ENCODE measurements around the gene ANKRD18A.

DNA sequence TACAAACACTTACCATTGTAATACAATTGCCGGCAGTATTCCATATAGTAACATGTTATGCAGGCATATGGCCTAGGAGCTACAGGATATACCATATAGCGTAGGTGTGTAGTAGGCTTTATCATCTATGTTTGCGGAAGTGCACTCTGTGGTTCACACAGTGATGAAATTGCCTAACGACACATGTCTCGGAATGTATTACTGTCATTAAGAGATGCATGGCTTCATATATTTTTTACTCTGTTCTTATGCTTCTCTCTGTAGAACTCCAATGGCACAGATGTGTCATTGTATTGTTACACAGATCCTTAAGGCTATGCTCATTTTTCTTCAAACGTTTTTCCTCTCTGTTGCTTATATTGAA is 19.2 kb upstream of the ANKRD18A start:
- no peak for TF ChIP-seq POLR2A (IDR thresholded peaks at IDR 0.05)
- TF ChIP-seq, protein P1, sequence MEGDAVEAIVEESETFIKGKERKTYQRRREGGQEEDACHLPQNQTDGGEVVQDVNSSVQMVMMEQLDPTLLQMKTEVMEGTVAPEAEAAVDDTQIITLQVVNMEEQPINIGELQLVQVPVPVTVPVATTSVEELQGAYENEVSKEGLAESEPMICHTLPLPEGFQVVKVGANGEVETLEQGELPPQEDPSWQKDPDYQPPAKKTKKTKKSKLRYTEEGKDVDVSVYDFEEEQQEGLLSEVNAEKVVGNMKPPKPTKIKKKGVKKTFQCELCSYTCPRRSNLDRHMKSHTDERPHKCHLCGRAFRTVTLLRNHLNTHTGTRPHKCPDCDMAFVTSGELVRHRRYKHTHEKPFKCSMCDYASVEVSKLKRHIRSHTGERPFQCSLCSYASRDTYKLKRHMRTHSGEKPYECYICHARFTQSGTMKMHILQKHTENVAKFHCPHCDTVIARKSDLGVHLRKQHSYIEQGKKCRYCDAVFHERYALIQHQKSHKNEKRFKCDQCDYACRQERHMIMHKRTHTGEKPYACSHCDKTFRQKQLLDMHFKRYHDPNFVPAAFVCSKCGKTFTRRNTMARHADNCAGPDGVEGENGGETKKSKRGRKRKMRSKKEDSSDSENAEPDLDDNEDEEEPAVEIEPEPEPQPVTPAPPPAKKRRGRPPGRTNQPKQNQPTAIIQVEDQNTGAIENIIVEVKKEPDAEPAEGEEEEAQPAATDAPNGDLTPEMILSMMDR (IDR thresholded peaks at IDR 0.05): no peak

Measured in esophagus squamous epithelium (tissue), 4 donors.